Fibroblast of pulmonary artery (primary cell): ENCODE data around the gene ATP6V0D1.

ENCODE experiments used
- DNase-seq: peaks from one replicate; pipeline ENCODE4 v3.0.0-alpha.2; 2010; ENCODE audit warnings: low read depth
- H3K4me3 ChIP-seq: replicated peaks from 2 replicates; pipeline ENCODE4 v1.5.1; 2011; ENCODE audit warnings: low read depth, mild to moderate bottlenecking, control low read depth, low read length, moderate library complexity
- TF ChIP-seq, protein P1 (sequence below): IDR thresholded peaks from 2 replicates; pipeline ENCODE4 v1.5.1; 2011; ENCODE audit warnings: mild to moderate bottlenecking, control low read depth, low read length, inconsistent platforms; ENCODE audit errors: missing control alignments

The ATP6V0D1 gene

DNA sequence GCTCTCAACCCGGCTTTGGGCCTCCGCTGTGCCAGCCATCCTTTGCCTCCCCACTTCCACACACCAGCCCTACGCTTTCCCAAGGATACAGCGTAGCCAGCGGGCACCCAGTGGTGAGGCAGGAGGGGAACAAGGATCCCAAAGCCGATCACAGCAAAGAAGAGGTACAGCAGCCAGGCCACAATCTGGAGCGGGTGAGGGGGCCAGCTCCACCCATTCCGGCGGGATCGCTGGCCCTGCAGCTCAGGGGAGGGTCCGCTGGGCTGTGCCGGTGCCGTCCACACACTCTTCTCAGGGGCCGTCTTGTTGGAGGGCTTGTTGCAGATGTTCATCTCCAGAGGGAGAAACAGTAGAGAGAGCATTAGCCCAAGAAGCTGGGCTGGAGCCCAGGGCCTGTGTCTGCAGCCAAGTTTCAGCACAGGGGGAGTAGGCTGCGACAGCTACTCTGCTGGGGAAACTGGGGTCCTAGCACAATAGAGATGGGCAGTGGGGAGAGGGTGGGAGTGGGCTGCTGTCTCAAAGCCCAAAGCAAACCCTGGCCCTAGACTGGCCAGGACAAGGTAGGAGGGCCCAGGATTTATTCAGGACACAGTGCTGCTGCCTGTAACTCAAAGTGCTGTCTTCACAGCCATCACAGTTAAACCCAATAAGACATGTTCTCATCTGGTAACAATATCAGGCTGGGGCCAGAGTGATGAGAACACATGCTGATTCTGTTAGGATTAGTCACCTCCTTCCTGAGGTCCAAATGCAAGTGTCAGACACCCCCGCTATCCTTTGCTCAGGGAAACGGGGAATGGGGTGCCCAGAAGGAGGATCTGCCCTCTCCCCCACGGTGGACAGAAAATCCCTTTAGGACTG is 74.6 kb downstream of the ATP6V0D1 start:
- DNase-seq = peak; percentile 71
- H3K4me3 ChIP-seq = no peak overlapping the region
- TF ChIP-seq, protein P1, sequence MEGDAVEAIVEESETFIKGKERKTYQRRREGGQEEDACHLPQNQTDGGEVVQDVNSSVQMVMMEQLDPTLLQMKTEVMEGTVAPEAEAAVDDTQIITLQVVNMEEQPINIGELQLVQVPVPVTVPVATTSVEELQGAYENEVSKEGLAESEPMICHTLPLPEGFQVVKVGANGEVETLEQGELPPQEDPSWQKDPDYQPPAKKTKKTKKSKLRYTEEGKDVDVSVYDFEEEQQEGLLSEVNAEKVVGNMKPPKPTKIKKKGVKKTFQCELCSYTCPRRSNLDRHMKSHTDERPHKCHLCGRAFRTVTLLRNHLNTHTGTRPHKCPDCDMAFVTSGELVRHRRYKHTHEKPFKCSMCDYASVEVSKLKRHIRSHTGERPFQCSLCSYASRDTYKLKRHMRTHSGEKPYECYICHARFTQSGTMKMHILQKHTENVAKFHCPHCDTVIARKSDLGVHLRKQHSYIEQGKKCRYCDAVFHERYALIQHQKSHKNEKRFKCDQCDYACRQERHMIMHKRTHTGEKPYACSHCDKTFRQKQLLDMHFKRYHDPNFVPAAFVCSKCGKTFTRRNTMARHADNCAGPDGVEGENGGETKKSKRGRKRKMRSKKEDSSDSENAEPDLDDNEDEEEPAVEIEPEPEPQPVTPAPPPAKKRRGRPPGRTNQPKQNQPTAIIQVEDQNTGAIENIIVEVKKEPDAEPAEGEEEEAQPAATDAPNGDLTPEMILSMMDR = no peak

DNA sequence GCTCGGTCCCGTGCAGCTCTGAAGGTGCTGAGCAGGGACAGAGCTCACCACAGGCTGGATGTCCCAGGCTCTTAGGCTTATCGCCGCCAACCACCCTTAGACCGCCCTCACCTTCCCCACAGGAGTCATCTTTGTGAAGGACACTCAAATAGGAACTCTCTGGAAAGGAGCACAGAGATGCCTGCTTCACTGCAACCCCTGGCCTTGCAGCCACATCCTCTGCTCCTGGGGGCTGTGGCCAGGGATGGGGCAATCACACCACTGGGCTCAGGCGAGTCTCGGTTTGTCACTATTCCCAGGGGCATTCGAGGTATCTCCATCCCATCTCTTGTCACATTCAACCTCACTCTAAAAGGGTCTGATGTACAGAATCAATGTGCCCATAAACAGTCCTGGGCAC is 75.6 kb downstream of the ATP6V0D1 start:
- no peak overlapping the region for H3K4me3 ChIP-seq
- TF ChIP-seq, protein P1 = no peak
- DNase-seq = no peak

DNA sequence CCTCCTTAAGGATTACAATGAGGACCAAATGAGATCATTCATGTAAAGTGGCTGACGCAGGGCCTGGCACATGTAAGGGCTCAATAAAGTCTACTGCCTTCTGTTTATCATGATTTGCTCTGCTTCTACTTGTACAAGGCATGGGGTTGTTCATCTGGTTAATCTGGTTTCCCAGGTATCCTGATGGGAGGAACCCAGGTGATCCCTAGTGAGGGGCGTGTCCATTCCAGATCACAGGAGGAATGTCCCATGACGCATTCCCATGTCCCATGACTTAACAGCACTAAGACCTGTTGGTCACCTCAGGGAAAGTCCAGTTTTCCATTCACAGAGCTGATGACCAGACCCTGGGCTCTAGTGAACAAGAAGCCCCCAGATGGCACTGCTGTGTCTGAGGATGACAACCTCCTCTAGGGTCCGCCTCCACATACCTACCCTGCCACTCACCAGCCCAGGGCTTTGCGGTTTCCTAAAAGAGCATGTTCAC is 76.2 kb downstream of the ATP6V0D1 start:
- no peak overlapping the region for H3K4me3 ChIP-seq
- no peak for DNase-seq
- TF ChIP-seq, protein P1 = no peak

DNA sequence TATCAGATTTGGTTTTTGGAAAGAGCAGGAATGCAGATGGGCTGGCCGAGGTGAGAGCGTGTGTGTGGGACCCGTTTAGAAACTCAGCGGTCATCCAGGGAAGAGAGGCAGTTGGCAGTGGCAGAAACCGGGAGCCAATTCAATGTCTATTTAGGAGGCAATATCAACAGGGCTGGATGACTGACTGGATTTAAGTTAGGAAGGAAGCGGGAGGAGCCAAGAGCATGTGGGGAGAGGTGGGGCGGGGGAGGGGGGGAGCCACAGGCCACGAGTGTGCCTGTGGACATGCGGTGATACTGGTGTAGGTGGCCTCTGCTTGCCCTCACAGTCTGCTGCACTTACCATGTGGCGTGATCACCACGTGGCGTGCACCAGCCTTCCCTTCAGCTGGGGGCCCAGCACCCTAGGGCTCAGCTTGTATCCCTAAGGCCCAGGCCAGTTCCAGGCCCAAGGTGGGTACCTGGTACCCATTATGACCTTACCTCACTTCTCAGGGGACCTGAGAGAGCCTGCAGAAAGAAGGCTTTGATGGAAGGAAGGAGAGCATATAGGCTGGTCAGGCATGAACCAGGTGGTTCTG is 76.9 kb downstream of the ATP6V0D1 start:
- TF ChIP-seq, protein P1 = no peak
- DNase-seq = no peak
- no peak overlapping the region for H3K4me3 ChIP-seq

DNA sequence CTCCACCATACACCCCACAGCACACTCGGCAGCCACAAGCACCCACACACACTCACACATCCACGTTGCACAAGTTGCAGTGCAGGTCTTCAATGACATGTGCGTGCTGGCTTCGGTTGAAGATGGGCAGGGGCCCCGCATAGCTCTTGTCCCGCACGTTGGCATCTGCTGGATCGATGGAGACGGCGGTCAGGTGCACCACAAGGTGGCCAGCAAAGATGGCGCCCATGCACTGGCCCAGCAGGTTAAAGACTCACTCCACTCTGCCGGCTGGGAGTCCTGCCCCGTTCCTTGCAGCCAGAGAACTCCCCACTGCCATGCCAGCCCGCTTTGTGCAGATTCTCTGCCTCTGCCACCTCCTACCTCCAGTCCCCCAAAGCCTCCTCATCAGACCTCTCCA is 80.1 kb downstream of the ATP6V0D1 start:
- TF ChIP-seq, protein P1 = no peak
- H3K4me3 ChIP-seq = no peak overlapping the region
- DNase-seq = no peak

DNA sequence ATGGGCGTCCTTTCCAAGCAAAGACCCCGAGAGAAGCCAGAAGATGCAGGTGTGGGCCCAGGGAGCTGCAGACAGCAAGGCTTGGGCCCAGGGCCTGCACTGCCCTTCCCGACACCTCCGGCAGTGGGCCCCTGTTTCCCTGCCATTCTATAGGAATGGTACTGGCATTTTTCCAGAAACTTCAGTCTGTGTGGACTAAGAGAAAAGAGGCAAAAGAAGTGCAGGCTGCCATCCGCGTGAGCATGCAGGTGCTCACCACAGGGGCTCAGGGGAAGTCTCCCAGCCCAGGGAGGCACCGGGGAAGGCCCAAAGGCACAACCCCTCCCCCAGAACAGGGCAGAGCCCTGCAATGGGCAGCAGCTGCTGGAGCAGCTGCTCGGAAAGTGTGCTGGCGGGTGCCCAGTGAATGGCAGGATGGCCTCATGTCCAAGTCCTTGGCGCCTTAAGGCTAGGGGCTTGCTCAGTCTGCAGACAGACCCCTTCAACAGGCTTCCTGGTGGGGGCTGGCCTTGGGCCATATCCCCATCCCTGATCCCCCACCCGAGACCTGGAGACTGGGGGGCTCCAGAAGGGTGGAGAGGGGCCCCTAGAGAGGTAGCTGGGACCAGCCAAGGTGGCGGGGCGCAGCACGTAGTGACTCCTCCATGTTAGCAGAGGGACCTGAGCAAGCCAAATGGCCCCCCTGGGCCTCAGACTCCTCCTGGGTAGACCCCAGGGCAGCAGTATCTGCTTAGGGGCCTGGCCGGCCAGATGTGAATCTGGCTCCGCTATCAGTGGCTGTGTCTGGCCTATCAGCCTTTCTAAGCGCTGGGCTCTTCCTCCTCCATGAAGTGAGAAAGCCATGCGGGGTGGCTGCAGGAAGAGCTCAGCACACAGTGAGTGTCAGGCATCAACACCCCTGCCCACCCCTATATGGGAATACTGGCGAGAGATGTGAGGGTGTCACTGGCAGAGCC is 80.9 kb downstream of the ATP6V0D1 start:
- TF ChIP-seq, protein P1 = no peak
- H3K4me3 ChIP-seq = no peak overlapping the region
- DNase-seq = no peak
